H1 (cell line): Measurements from ENCODE around the gene DHX36. TPM values are rescaled to one million over a fixed set of nuclear protein-coding genes. Genes with fewer than 3 reads are reported as not detected.

Experiments
- CTCF ChIA-PET: fragments of 300-600 bp; sonication (Branson Sonifier 250); formaldehyde crosslinking; loops from one replicate; lab custom pipeline; 2021; ENCODE audit not compliant: partially characterized antibody; lab: Charles Lee
- POLR2A ChIA-PET: fragments of 300-600 bp; sonication (Branson Sonifier 250); formaldehyde crosslinking; loops from one replicate; lab custom pipeline; 2021; ENCODE audit warnings: inconsistent platforms; ENCODE audit not compliant: partially characterized antibody; lab: Charles Lee
- DNase-seq, 2 experiments: peaks; one replicate each; pipeline versions ENCODE4 v3.0.0 to v3.0.0-alpha.2; 2010 to 2022; ENCODE audit warnings: low spot score in 2 of 2, low read depth in 1 of 2, mixed read lengths in 1 of 2
- FAIRE-seq: peaks from 2 replicates; lab custom pipeline; 2011; peaks lifted over from hg19 to GRCh38; lab: Jason Lieb, UNC
- H2AFZ ChIP-seq: 2 replicates; pipeline ENCODE4 v1.8.1; 2012; ENCODE audit warnings: low read length, inconsistent platforms
- H2AK5ac ChIP-seq: 2 replicates; pipeline ENCODE4 v1.6.1; 2013; ENCODE audit warnings: low read depth, low read length
- H2BK120ac ChIP-seq: replicated peaks from 2 replicates; pipeline ENCODE3; 2013; ENCODE audit warnings: low read depth, low read length, inconsistent platforms
- H2BK12ac ChIP-seq: 2 replicates; pipeline ENCODE4 v1.6.1; 2013; ENCODE audit warnings: low read depth, low read length
- H2BK15ac ChIP-seq: 2 replicates; pipeline ENCODE4 v1.6.1; 2013; ENCODE audit warnings: low read length
- H2BK20ac ChIP-seq: 2 replicates; pipeline ENCODE4 v1.6.1; 2013; ENCODE audit warnings: low read length
- H2BK5ac ChIP-seq: 2 replicates; pipeline ENCODE4 v1.6.1; 2013; ENCODE audit warnings: low read depth, low read length
- H3K14ac ChIP-seq: 2 replicates; pipeline ENCODE4 v1.6.1; 2013; ENCODE audit warnings: inconsistent platforms; ENCODE audit not compliant: insufficient read length
- H3K18ac ChIP-seq: 2 replicates; pipeline ENCODE4 v1.6.1; 2013; ENCODE audit warnings: low read length; ENCODE audit errors: extremely low read depth
- H3K23ac ChIP-seq: 2 replicates; pipeline ENCODE4 v1.6.1; 2013; ENCODE audit warnings: inconsistent platforms; ENCODE audit not compliant: insufficient read length
- H3K23me2 ChIP-seq: 2 replicates; pipeline ENCODE4 v1.6.1; 2013; ENCODE audit warnings: low read depth, low read length
- H3K27ac ChIP-seq: 2 replicates; pipeline ENCODE4 v1.6.1; 2011; ENCODE audit warnings: low read depth, low read length, inconsistent platforms
- H3K27me3 ChIP-seq, 4 experiments: replicated peaks in 1 of 4; 1 replicate in 1 of 4; 2 replicates in 3 of 4; pipeline versions ENCODE4 v1.6.1 to v1.8.1; 2011 to 2013; ENCODE audit warnings: low read length in 3 of 4, mild to moderate bottlenecking in 3 of 4, inconsistent platforms in 2 of 4, mixed read lengths in 2 of 4, moderate library complexity in 1 of 4; ENCODE audit not compliant: control insufficient read depth in 3 of 4, insufficient read depth in 3 of 4; ENCODE audit errors: extremely low read depth in 1 of 4
- H3K36me3 ChIP-seq, 4 experiments: 2 replicates each; pipeline versions ENCODE4 v1.6.1 to v1.8.1; 2011 to 2013; ENCODE audit warnings: mild to moderate bottlenecking in 4 of 4, low read length in 3 of 4, moderate library complexity in 2 of 4, control low read depth in 1 of 4, inconsistent platforms in 1 of 4; ENCODE audit not compliant: insufficient read depth in 4 of 4, control insufficient read depth in 2 of 4
- H3K4ac ChIP-seq: replicated peaks from 2 replicates; pipeline ENCODE3; 2013; ENCODE audit warnings: low read length, low read depth, mixed read lengths, inconsistent platforms; ENCODE audit not compliant: insufficient read length
- H3K4me1 ChIP-seq, 4 experiments: replicated peaks in 1 of 4; 1 replicate in 1 of 4; 2 replicates in 3 of 4; pipeline versions ENCODE4 v1.6.1 to v1.8.1; 2011 to 2013; ENCODE audit warnings: low read length in 3 of 4, inconsistent platforms in 2 of 4, mixed read lengths in 1 of 4; ENCODE audit not compliant: insufficient read depth in 4 of 4, control insufficient read depth in 3 of 4
- H3K4me2 ChIP-seq, 2 experiments: 2 replicates each; pipeline versions ENCODE4 v1.6.1 to v1.8.1; 2011 to 2013; ENCODE audit warnings: low read depth in 2 of 2, low read length in 2 of 2, control low read depth in 1 of 2, inconsistent platforms in 1 of 2, mild to moderate bottlenecking in 1 of 2; ENCODE audit not compliant: insufficient read depth in 1 of 2
- H3K4me3 ChIP-seq, 4 experiments: fragments of 200-600, 300-600 bp in 1 of 4; sonication (generic), shearing (Covaris generic), sonication (Bioruptor Twin) in 1 of 4; 2 replicates each; pipeline versions ENCODE4 v1.5.1 to v1.8.1; 2011 to 2016; ENCODE audit warnings: low read length in 4 of 4, low read depth in 3 of 4, control low read depth in 2 of 4, inconsistent platforms in 2 of 4, mild to moderate bottlenecking in 2 of 4, mixed read lengths in 1 of 4, moderate library complexity in 1 of 4; ENCODE audit not compliant: insufficient read depth in 2 of 4; ENCODE audit errors: extremely low read depth in 1 of 4
- H3K56ac ChIP-seq: replicated peaks from 2 replicates; pipeline ENCODE3; 2013; ENCODE audit warnings: low read depth, mild to moderate bottlenecking, mixed read lengths, low read length, inconsistent platforms; ENCODE audit not compliant: insufficient read length
- H3K79me1 ChIP-seq: 2 replicates; pipeline ENCODE4 v1.6.1; 2013; ENCODE audit warnings: low read depth, low read length, control low read depth
- H3K79me2 ChIP-seq, 2 experiments: 2 replicates each; pipeline versions ENCODE4 v1.6.1 to v1.8.1; 2012 to 2013; ENCODE audit warnings: low read length in 2 of 2, mild to moderate bottlenecking in 2 of 2, inconsistent platforms in 1 of 2; ENCODE audit not compliant: insufficient read depth in 2 of 2, control insufficient read depth in 1 of 2
- H3K9ac ChIP-seq, 4 experiments: replicated peaks in 1 of 4; 1 replicate in 1 of 4; 2 replicates in 3 of 4; pipeline versions ENCODE4 v1.6.1 to v1.8.1; 2011 to 2013; ENCODE audit warnings: low read depth in 3 of 4, low read length in 3 of 4, control low read depth in 2 of 4, mild to moderate bottlenecking in 2 of 4, moderate library complexity in 2 of 4, inconsistent platforms in 1 of 4; ENCODE audit errors: extremely low read depth in 1 of 4
- H3K9me3 ChIP-seq, 2 experiments: 2 replicates each; pipeline versions ENCODE4 v1.6.1 to v1.8.1; 2012 to 2013; ENCODE audit warnings: mild to moderate bottlenecking in 2 of 2, moderate library complexity in 2 of 2, control low read depth in 1 of 2, inconsistent platforms in 1 of 2, low read depth in 1 of 2, low read length in 1 of 2, mixed read lengths in 1 of 2; ENCODE audit not compliant: insufficient read depth in 2 of 2
- H4K20me1 ChIP-seq, 2 experiments: replicated peaks in 1 of 2; 2 replicates each; pipeline versions ENCODE3 to v1.8.1; 2011 to 2013; ENCODE audit warnings: inconsistent platforms in 2 of 2, low read length in 2 of 2, mild to moderate bottlenecking in 1 of 2; ENCODE audit not compliant: insufficient read depth in 2 of 2, control insufficient read depth in 1 of 2
- H4K5ac ChIP-seq: 2 replicates; pipeline ENCODE4 v1.6.1; 2013; ENCODE audit warnings: low read length, low read depth, mixed read lengths, inconsistent platforms; ENCODE audit not compliant: insufficient read length
- H4K8ac ChIP-seq: 2 replicates; pipeline ENCODE4 v1.8.0; 2013; ENCODE audit warnings: mild to moderate bottlenecking, moderate library complexity, low read length, inconsistent platforms; ENCODE audit not compliant: insufficient read depth; ENCODE audit errors: extremely low read depth
- H4K91ac ChIP-seq: replicated peaks from 2 replicates; pipeline ENCODE3; 2013; ENCODE audit warnings: low read length, mixed read lengths, inconsistent platforms; ENCODE audit not compliant: insufficient read length
- CTBP2 ChIP-seq: IDR thresholded peaks from 2 replicates; pipeline ENCODE4 v1.7.0; 2011; ENCODE audit warnings: borderline replicate concordance, mild to moderate bottlenecking, moderate library complexity, mixed read lengths, low read length; ENCODE audit not compliant: insufficient read depth, insufficient read length
- KDM1A ChIP-seq: fragments of 200-600, 300-600 bp; sonication (generic); IDR thresholded peaks from 2 replicates; pipeline ENCODE4 v1.7.1; 2016; ENCODE audit warnings: mild to moderate bottlenecking, low read length, borderline replicate concordance
- polyA plus RNA-seq, 7 experiments: library from polyadenylated mRNA; depleted of rRNA in 3 of 7; stranded (reverse) in 5 of 7; unstranded in 2 of 7; fragments of >200 nt in 5 of 7; fragments of 200-250 nt in 2 of 7; gene quantifications; 1 replicate in 5 of 7; 2 replicates in 1 of 7; 4 replicates in 1 of 7; pipeline versions ENCODE4 v1.2.1 to v1.2.3, GENCODE V29; 2011 to 2013; ENCODE audit warnings: missing spikeins in 2 of 7, mixed read lengths in 2 of 7
- total RNA-seq: library from RNA; stranded (reverse); fragmentation: NEBNext Ultra II Directional; extraction: Animal tissue kit (Norgen Biotek cat#: 25700); gene quantifications from 2 replicates; pipeline ENCODE4 v1.2.1, GENCODE V29; 2021

The DHX36 gene
- total and polyA plus RNA-seq, 2 of the 8 experiments (the other 6 are each of a cell fraction or from before 2014, with no cell fraction given), result 44.9 to 131 TPM

- H2BK120ac ChIP-seq, result no peak overlapping the region
- peaks cover 12 to 83% (median 27%) of the 10 kb centered on the region in 4 experiments for H3K36me3 ChIP-seq
- ChIA-PET POLR2A (interaction anchor here (1.2 kb wide), 1 partner anchor 9 kb away, joined by 4 read pairs; no protein-coding TSS in a partner anchor), CTCF (interaction anchor here (1.1 kb wide), 1 partner anchor 9 kb away, joined by 4 read pairs; no protein-coding TSS in a partner anchor)
- H3K56ac ChIP-seq, result no peak overlapping the region
- no peak overlapping the region for H2BK12ac ChIP-seq
- no peak overlapping the region for H3K4me2 ChIP-seq
- H4K5ac ChIP-seq, result no peak overlapping the region
- H3K23ac ChIP-seq, result no peak overlapping the region
- no peak overlapping the region for H4K8ac ChIP-seq
- no peaks in the 10 kb centered on the region for H3K27me3 ChIP-seq
- H3K18ac ChIP-seq, result no peak overlapping the region
- no peak overlapping the region for H2BK20ac ChIP-seq
- H4K91ac ChIP-seq, result no peak overlapping the region
- no peaks in the 10 kb centered on the region for H3K9me3 ChIP-seq
- H3K23me2 ChIP-seq, result no peaks in the 10 kb centered on the region
- no peaks in the 10 kb centered on the region for H3K4me1 ChIP-seq
- H3K14ac ChIP-seq, result no peak overlapping the region
- H3K9ac ChIP-seq, result no peak overlapping the region
- H3K4me3 ChIP-seq, result no peak overlapping the region
- H3K79me1 ChIP-seq, result no peaks in the 10 kb centered on the region; the same call in 1 of the 2 replicates
- no peak overlapping the region for H2AFZ ChIP-seq
- no peak for DNase-seq
- TF ChIP-seq KDM1A, result no peak
- no peak for TF ChIP-seq CTBP2
- TF ChIP-seq, all 59 proteins: peak for 0
- no peak for FAIRE-seq
- no peak overlapping the region for H2AK5ac ChIP-seq
- H3K27ac ChIP-seq, result no peak overlapping the region
- no peak overlapping the region for H2BK15ac ChIP-seq
- no peak overlapping the region for H2BK5ac ChIP-seq
- peaks cover 4 to 5% of the 10 kb centered on the region in 2 experiments for H4K20me1 ChIP-seq
- H3K4ac ChIP-seq, result no peak overlapping the region
- peaks cover 0 to 39% of the 10 kb centered on the region in 2 experiments; a peak in 3 of 4 replicates for H3K79me2 ChIP-seq
These were observed 13.4 kb downstream of the DHX36 start for GRCh38 chr3:154310840-154311239.
